ENCODE data around the gene SPCS3.
"Not testable (repeated sequence)": the region's sequence is repeated elsewhere in the genome, so short reads cannot be mapped to it uniquely, and the experiment has no call there.

The SPCS3 gene

GRCh38 chr4:176319704-176320339, at the start of gene SPCS3:
Gene SPCS3, plus strand, starts transcription at chr4:176319966. Its CDS starts 111 bp downstream, at chr4:176320077.
- DNase-seq: peak; percentile 55 to 96 (median 92)

- no peak for DNase-seq
Observed at GRCh38 chr4:176270669-176271068, 49.1 kb upstream of the SPCS3 start.

GRCh38 chr4:176271749-176272148, 48.0 kb upstream of the SPCS3 start:
- DNase-seq: no peak

GRCh38 chr4:176272799-176273198, 47.0 kb upstream of the SPCS3 start:
- DNase-seq: no peak

- DNase-seq: no peak
Observed at GRCh38 chr4:176273736-176274135, 46.0 kb upstream of the SPCS3 start.

GRCh38 chr4:176274441-176274840, 45.3 kb upstream of the SPCS3 start:
- DNase-seq: no peak

- no peak for DNase-seq
Observed at GRCh38 chr4:176276710-176277109, 43.1 kb upstream of the SPCS3 start.

GRCh38 chr4:176277162-176277904, 42.4 kb upstream of the SPCS3 start:
- DNase-seq: peak in 27 of 58 donors; percentile 1 to 46 (median 9)

GRCh38 chr4:176279560-176279959, 40.2 kb upstream of the SPCS3 start:
- not testable (repeated sequence) for DNase-seq

- DNase-seq: no peak
Observed at GRCh38 chr4:176286728-176287127, 33.0 kb upstream of the SPCS3 start.

- no peak for DNase-seq
Observed at GRCh38 chr4:176287546-176287945, 32.2 kb upstream of the SPCS3 start.

- DNase-seq: no peak
Observed at GRCh38 chr4:176288020-176288419, 31.7 kb upstream of the SPCS3 start.

GRCh38 chr4:176289561-176289960, 30.2 kb upstream of the SPCS3 start:
- DNase-seq: no peak

- DNase-seq: no peak
Observed at GRCh38 chr4:176290520-176290919, 29.2 kb upstream of the SPCS3 start.

- no peak for DNase-seq
Observed at GRCh38 chr4:176291748-176292147, 28.0 kb upstream of the SPCS3 start.

- no peak for DNase-seq
Observed at GRCh38 chr4:176292920-176293319, 26.8 kb upstream of the SPCS3 start.

- DNase-seq: no peak
Observed at GRCh38 chr4:176293660-176294059, 26.1 kb upstream of the SPCS3 start.

GRCh38 chr4:176295907-176296306, 23.9 kb upstream of the SPCS3 start:
- not testable (repeated sequence) for DNase-seq

GRCh38 chr4:176298664-176299063, 21.1 kb upstream of the SPCS3 start:
- no peak for DNase-seq

- no peak for DNase-seq
Observed at GRCh38 chr4:176300036-176300435, 19.7 kb upstream of the SPCS3 start.

GRCh38 chr4:176300565-176300964, 19.2 kb upstream of the SPCS3 start:
- DNase-seq: no peak

- no peak for DNase-seq
Observed at GRCh38 chr4:176302283-176303275, 17.2 kb upstream of the SPCS3 start.

All from anterior cingulate cortex (tissue), 58 donors.